NCI-H2107 treated with DMSO at 0.1 percent for 48 hours (cell line): ENCODE results near the gene LCE7A.

Experiments
- DNase-seq: peaks from one replicate; lab custom pipeline; 2025; ENCODE audit not compliant: unreplicated experiment; lab: John Stamatoyannopoulos, UW

Gene LCE7A

GRCh38 chr1:152879559-152880198 lies 19.9 kb downstream of the LCE7A start:
- DNase-seq: no peak

GRCh38 chr1:152880316-152880715 lies 20.5 kb downstream of the LCE7A start:
- no peak for DNase-seq

- DNase-seq: no peak
Measured at GRCh38 chr1:152880907-152881306, 21.1 kb downstream of the LCE7A start.

GRCh38 chr1:152884085-152884484 lies 24.3 kb downstream of the LCE7A start:
- no peak for DNase-seq

GRCh38 chr1:152884506-152884905 lies 24.7 kb downstream of the LCE7A start:
- no peak for DNase-seq

- DNase-seq: no peak
Measured at GRCh38 chr1:152884966-152885624, 25.3 kb downstream of the LCE7A start.

- DNase-seq: no peak
Measured at GRCh38 chr1:152886085-152886484, 26.3 kb downstream of the LCE7A start.

GRCh38 chr1:152886758-152887409 lies 27.1 kb downstream of the LCE7A start:
- no peak for DNase-seq

- no peak for DNase-seq
Measured at GRCh38 chr1:152888126-152888525, 28.3 kb downstream of the LCE7A start.

- DNase-seq: no peak
Measured at GRCh38 chr1:152899027-152899426, 39.2 kb downstream of the LCE7A start.

GRCh38 chr1:152899883-152900282 lies 40.1 kb downstream of the LCE7A start:
- DNase-seq: no peak

GRCh38 chr1:152901631-152902030 lies 41.8 kb downstream of the LCE7A start:
- no peak for DNase-seq

GRCh38 chr1:152902636-152903035 lies 42.8 kb downstream of the LCE7A start:
- DNase-seq: peak; percentile 32

- DNase-seq: no peak
Measured at GRCh38 chr1:152904688-152905440, 45.1 kb downstream of the LCE7A start.

- no peak for DNase-seq
Measured at GRCh38 chr1:152906023-152906565, 46.3 kb downstream of the LCE7A start.

GRCh38 chr1:152907686-152908601 lies 48.1 kb downstream of the LCE7A start, which contains the start of gene IVL:
Gene IVL (plus strand): TSS chr1:152908546. CDS start chr1:152909798, 1,252 bp downstream.
- DNase-seq: no peak

GRCh38 chr1:152909206-152909605 lies 49.4 kb downstream of the LCE7A start:
- DNase-seq: no peak
